ENCODE data around the gene CAPN7. TPM values are rescaled to one million over a fixed set of nuclear protein-coding genes. Genes with fewer than 3 reads are reported as not detected.

CAPN7 gene
- total RNA-seq, 4 donors from 2014 or later: 20.7 to 52.5 (median 27.0) TPM

DNA sequence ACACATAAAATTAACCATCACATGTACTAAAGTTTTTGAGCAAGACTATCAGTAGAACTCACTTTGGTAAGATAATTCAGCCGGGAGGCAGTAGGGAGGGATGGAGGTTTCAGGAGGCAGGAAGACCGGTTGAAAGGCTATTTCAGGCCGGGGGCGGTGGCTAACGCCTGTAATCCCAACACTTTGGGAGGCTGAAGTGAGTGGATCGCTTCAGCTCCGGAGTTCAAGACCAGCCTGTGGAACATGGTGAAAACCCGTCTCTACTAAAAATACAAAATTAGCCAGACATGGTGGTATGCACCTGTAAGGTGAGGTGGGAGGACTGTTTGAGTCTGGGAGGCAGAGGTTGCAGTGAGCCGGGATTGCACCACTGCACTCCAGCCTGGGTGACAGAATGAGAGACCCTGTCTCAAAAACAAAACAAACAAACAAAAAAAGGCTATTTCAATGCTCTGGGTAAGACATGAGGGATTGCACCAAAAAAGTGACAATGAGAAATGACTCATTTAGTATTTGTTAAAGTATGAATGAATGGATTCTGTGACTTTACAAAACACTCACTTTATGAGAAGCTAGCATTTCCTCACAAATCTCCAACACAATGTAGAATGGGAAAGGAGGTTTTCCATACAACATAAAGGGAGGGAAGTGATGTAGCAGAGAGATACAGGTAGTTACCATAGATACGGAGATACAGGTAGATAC lies 82.4 kb downstream of the CAPN7 start:
- peak overlapping the region; percentile 25 to 73 (median 64) for H3K27ac ChIP-seq
- no peak for TF ChIP-seq POLR2A (IDR thresholded peaks at IDR 0.05)
- TF ChIP-seq, protein P1, sequence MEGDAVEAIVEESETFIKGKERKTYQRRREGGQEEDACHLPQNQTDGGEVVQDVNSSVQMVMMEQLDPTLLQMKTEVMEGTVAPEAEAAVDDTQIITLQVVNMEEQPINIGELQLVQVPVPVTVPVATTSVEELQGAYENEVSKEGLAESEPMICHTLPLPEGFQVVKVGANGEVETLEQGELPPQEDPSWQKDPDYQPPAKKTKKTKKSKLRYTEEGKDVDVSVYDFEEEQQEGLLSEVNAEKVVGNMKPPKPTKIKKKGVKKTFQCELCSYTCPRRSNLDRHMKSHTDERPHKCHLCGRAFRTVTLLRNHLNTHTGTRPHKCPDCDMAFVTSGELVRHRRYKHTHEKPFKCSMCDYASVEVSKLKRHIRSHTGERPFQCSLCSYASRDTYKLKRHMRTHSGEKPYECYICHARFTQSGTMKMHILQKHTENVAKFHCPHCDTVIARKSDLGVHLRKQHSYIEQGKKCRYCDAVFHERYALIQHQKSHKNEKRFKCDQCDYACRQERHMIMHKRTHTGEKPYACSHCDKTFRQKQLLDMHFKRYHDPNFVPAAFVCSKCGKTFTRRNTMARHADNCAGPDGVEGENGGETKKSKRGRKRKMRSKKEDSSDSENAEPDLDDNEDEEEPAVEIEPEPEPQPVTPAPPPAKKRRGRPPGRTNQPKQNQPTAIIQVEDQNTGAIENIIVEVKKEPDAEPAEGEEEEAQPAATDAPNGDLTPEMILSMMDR (IDR thresholded peaks at IDR 0.05): no peak
- WGBS, 2 donors: 93 to 94% methylated on average over 9 to 10 of the region's 10 CpGs
- DNase-seq: no peak
- peaks cover 16 to 67% (median 29%) of the 10 kb centered on the region in 3 donors for H3K4me1 ChIP-seq
- intact Hi-C loops (cut with DNase I): no loop called here
- no peaks in the 10 kb centered on the region for H3K9me3 ChIP-seq
- H3K27me3 ChIP-seq: no peaks in the 10 kb centered on the region
- no peak overlapping the region for H3K4me3 ChIP-seq
- no peaks in the 10 kb centered on the region for H3K36me3 ChIP-seq

DNA sequence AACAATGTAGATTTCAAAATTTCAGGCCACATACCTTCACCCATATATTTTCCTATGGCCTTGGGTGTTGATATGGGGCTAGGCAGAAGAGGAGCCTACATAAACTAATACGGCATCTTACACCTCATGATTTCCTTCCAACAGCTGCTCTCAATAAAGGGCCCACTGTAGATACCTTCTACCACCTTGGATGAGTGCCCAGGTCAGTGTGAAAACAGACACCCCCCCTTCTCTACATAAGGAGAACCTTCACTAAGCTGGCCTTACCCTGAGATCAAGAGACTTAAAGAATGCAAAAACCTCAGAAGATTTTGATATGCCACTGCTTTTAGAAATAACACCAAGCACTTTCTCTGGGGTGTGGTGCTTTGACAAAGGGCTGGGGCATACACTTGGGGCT lies 83.6 kb downstream of the CAPN7 start:
- DNase-seq: no peak
- Histone ChIP-seq H3K27ac (no peak overlapping the region), H3K27me3 (no peaks in the 10 kb centered on the region), H3K4me3 (no peak overlapping the region), H3K36me3 (no peaks in the 10 kb centered on the region), H3K4me1 (peaks cover 16 to 62% (median 32%) of the 10 kb centered on the region in 3 donors), H3K9me3 (no peaks in the 10 kb centered on the region)
- intact Hi-C loops (cut with DNase I): no loop called here
- TF ChIP-seq, protein P1 (IDR thresholded peaks at IDR 0.05): no peak
- TF ChIP-seq POLR2A (IDR thresholded peaks at IDR 0.05): no peak
- 89 to 100% methylated on average over 1 of the region's 1 CpG for WGBS, 2 donors

DNA sequence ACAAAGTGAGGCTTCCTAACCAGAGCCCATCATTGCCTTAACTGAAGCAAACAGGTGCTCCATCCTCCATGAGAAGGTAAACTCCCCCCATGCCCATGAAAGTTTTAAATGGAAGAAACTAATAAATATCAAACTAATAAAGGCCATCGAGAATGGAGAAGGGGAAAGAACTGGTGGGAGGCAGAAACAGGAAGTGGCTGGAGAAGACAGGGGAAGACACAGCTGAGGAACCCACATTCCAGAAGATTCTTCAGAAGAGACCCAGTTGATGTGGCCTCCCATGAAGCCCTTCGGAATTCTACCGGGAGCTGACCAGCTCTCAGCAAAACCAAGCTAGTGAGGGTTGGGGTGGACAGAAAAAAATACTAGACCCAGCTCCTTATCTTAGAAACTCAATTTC lies 84.7 kb downstream of the CAPN7 start:
- no peaks in the 10 kb centered on the region for H3K27me3 ChIP-seq
- 81 to 92% methylated on average over 3 of the region's 3 CpGs for WGBS, 2 donors
- intact Hi-C loops (cut with DNase I): no loop called here
- H3K4me1 ChIP-seq: peaks cover 16 to 69% (median 32%) of the 10 kb centered on the region in 3 donors
- no peak for DNase-seq
- H3K27ac ChIP-seq: peak overlapping the region in 2 of 4 donors; percentile 11 to 25
- no peaks in the 10 kb centered on the region for H3K36me3 ChIP-seq
- H3K9me3 ChIP-seq: no peaks in the 10 kb centered on the region
- TF ChIP-seq, protein P1 (IDR thresholded peaks at IDR 0.05): no peak
- no peak for TF ChIP-seq POLR2A (IDR thresholded peaks at IDR 0.05)
- H3K4me3 ChIP-seq: no peak overlapping the region

DNA sequence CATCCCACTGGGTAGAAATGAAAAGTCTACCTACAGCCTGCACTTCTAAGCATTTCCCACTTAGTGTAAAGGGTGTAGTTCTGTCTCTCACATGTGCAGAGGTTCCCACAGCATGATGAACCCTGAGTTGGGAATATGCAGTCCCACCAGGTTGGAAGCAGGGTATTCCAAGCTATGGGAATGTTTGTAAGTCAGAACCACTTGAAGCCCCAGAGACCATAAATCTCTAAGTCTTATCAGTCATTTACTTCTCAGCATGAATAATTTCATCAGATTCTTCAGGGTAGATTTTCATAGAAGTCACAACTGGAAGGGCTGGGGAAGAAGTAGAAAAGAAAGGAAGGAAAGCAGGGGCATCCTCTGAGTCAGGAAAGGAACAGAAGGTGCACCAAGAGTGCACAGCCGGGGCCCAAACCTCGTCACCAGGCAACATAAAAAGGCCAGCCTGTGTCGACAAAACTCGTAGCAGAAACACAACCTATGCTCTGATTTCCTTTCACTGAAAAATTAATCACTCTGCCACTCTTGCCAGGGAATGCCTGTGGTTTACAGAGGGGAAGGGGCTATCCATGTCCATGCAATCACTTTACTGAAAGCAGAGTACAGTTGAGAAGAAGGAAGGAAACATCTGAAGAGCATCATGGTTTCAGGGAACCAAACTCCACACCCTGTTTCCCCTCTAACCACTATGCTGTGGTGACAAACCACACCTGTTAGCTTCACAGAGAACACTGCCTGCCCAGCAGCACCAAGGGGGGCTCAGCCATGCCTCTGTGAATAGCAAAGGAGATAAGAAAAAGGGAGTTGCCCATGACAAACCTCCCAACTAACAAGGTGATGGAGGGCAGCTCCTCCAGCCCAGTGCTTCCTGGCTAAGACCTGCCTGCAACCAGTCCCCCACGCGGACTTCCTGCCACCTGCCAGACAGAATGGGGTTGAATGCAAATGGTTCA lies 85.8 kb downstream of the CAPN7 start:
- H3K36me3 ChIP-seq: no peaks in the 10 kb centered on the region
- intact Hi-C loops (cut with DNase I): no loop called here
- H3K9me3 ChIP-seq: no peaks in the 10 kb centered on the region
- no peak overlapping the region for H3K4me3 ChIP-seq
- TF ChIP-seq, protein P1 (IDR thresholded peaks at IDR 0.05): no peak
- TF ChIP-seq POLR2A (IDR thresholded peaks at IDR 0.05): no peak
- H3K4me1 ChIP-seq: peaks cover 16 to 80% (median 40%) of the 10 kb centered on the region in 3 donors
- no peak for DNase-seq
- H3K27ac ChIP-seq: peak overlapping the region in 3 of 4 donors; percentile 67 to 76 (median 74)
- WGBS, 2 donors: 41 to 43% methylated on average over 4 to 6 of the region's 6 CpGs
- no peaks in the 10 kb centered on the region for H3K27me3 ChIP-seq
